ENCODE data around the gene DCTN1. TPM values are rescaled to one million over a fixed set of nuclear protein-coding genes. Genes with fewer than 3 reads are reported as not detected.
A peak's percentile ranks its signal among the peaks of the same experiment; 100 is the strongest.

The DCTN1 gene
- total RNA-seq (2021) = 172 and 177 TPM in 2 replicates
- percentile 75 among the genes with signal in this experiment for Bru-seq, nascent RNA
- percentile 81 among the genes with signal in this experiment for BruChase-seq, experiment 1, labeled RNA remaining after a 2-hour chase
- percentile 88 among the genes with signal in this experiment for BruChase-seq, experiment 2, labeled RNA remaining after a 6-hour chase
- long read RNA-seq, full-length matches to known transcripts = 325 of 502 reads
- long read RNA-seq, partial matches to known transcripts = 134 of 502 reads
- long read RNA-seq, other reads (novel, unspliced or antisense) = 43 of 502 reads

DNA sequence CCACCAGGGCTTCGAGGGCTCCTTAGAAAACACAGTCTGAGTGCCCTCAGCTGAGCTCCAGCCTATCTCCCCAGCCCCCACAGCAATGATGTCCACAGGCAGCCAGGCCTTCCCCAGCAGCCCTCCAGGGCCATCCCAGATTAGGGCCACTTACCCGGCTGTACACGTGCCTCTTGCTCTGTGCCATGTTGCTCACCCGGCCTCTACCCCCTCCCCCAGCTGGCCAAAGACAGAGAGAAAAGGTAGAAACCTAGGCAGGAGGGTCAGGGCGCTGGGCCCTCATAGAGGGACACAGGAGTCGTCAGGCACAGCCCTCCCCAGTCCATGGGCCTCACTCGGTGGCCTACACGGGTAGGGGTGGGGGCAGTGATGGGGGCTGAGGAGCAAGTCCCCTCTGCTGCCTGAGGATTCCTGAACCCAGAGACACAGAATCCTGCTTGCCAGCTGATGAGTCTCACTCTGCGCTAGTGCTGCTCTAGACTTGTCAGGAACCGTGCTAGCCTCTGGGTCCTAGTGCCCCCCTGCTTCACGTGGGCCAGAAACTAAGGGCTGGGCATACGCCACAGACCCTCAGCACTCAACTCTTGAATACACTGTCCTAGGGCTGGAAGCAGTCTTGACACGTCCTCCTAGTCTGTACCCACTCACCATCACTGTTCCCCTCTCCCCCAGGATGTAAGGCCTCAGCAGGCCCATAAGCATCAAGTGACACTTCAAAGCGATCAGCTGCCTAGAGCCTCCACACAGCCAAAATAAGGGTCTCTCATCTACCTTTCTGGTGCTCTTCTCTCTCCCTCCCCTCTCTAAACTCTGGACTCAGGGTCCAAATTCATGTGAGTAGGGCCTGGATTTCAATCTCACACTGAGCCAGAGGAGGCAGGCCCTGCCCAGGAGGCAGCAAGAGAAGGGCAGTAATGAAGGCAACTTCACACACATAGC lies at the start of gene DCTN1:
Gene DCTN1, minus strand, starts transcription at position 461 of the 939 bp plus-strand sequence. Its CDS starts 274 bp downstream, at position 187.
- POLR2A ChIA-PET (ENCODE audit: low non-redundant PET) = no interaction called here

DNA sequence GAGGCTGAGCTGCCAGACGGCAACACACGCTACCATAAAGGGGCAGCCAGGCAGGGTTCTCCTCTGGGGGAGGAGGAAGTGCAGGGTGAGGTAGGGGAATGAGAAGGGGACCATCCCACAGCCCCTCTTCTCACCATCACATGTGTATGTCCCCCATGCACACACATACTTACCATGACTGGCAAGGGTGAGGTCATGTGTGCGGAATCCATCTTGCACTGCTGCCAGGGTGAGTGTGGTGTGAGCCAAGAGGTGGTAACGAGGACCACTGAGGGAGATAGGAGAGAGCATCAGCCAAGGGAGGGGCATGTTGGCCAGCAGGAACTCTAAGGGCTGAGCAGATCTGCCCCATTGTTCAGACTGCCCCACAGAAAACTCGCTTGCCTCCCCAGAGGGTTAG lies 48.6 kb upstream of the DCTN1 start:
- H3K27ac ChIP-seq (ENCODE audit: low read depth, low read length, poor library complexity, severe bottlenecking) = no peak overlapping the region
- no peak for DNase-seq (ENCODE audit: low spot score)
- no TSS peak for BruUV-seq (replicated peaks)
- no peaks in the 10 kb centered on the region for H3K27me3 ChIP-seq (replicated peaks; ENCODE audit: insufficient read depth, low read depth, low read length, poor library complexity)
- CTCF ChIA-PET = no interaction called here
- intact Hi-C loops (cut with micrococcal nuclease; ENCODE audit: unreplicated experiment) = no loop called here
- peaks cover 36% of the 10 kb centered on the region for H3K36me3 ChIP-seq (ENCODE audit: insufficient read depth, low read length, poor library complexity, severe bottlenecking)
- no peaks in the 10 kb centered on the region for H3K4me1 ChIP-seq (ENCODE audit: insufficient read depth, low read length, poor library complexity, severe bottlenecking)
- POLR2A ChIA-PET (ENCODE audit: low non-redundant PET) = no interaction called here
- no peaks in the 10 kb centered on the region for H3K9me3 ChIP-seq (ENCODE audit: low read depth, low read length, poor library complexity, severe bottlenecking)
- no peak overlapping the region for H3K4me3 ChIP-seq (ENCODE audit: low read depth, low read length, poor library complexity, severe bottlenecking)
- no peak for TF ChIP-seq EZH2 (IDR thresholded peaks at IDR 0.05; ENCODE audit: borderline replicate concordance, low read depth, low read length, poor library complexity, severe bottlenecking)
- TF ChIP-seq, protein P1, sequence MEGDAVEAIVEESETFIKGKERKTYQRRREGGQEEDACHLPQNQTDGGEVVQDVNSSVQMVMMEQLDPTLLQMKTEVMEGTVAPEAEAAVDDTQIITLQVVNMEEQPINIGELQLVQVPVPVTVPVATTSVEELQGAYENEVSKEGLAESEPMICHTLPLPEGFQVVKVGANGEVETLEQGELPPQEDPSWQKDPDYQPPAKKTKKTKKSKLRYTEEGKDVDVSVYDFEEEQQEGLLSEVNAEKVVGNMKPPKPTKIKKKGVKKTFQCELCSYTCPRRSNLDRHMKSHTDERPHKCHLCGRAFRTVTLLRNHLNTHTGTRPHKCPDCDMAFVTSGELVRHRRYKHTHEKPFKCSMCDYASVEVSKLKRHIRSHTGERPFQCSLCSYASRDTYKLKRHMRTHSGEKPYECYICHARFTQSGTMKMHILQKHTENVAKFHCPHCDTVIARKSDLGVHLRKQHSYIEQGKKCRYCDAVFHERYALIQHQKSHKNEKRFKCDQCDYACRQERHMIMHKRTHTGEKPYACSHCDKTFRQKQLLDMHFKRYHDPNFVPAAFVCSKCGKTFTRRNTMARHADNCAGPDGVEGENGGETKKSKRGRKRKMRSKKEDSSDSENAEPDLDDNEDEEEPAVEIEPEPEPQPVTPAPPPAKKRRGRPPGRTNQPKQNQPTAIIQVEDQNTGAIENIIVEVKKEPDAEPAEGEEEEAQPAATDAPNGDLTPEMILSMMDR (conservative IDR thresholded peaks at IDR 0.05; ENCODE audit: low read depth, low read length) = no peak

More for the DNA sequence above, at the start of gene DCTN1:
- H3K36me3 ChIP-seq (ENCODE audit: insufficient read depth, low read length, poor library complexity, severe bottlenecking) = peaks cover 14% of the 10 kb centered on the region
- peaks cover 11% of the 10 kb centered on the region for H3K4me1 ChIP-seq (ENCODE audit: insufficient read depth, low read length, poor library complexity, severe bottlenecking)
- TF ChIP-seq, protein P1 (conservative IDR thresholded peaks at IDR 0.05; ENCODE audit: low read depth, low read length) = no peak
- no peak within 1 kb of the TSS for H3K27ac ChIP-seq (ENCODE audit: low read depth, low read length, poor library complexity, severe bottlenecking)
- H3K9me3 ChIP-seq (ENCODE audit: low read depth, low read length, poor library complexity, severe bottlenecking) = no peaks in the 10 kb centered on the region
- no TSS peak for BruUV-seq (replicated peaks)
- H3K27me3 ChIP-seq (replicated peaks; ENCODE audit: insufficient read depth, low read depth, low read length, poor library complexity) = no peaks in the 10 kb centered on the region
- CTCF ChIA-PET = no interaction called here
- peak within 1 kb of the TSS; percentile 7 for H3K4me3 ChIP-seq (ENCODE audit: low read depth, low read length, poor library complexity, severe bottlenecking)
- intact Hi-C loops (cut with micrococcal nuclease; ENCODE audit: unreplicated experiment) = no loop called here
- peak; percentile 53 for DNase-seq (ENCODE audit: low spot score)

DNA sequence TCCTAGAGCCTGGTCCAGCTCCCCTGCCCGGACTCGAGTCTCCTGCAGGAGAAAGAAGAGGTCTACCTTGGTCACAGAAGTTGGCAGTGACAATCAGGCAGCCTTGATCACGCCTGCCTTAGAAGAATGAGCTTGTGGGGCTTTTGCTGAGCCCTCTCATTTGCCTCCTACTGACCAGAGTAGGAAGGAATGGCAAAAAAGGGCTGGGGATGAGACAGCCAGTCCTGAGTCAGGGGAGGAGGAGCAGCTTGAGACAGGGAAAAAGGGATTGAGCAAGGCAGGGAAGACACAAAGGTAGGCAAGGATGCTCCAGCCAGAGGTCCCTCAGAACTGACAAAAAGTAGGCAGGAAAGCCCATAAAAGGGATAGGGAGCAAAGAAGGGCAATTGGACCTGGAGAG lies 47.4 kb upstream of the DCTN1 start:
- intact Hi-C loops (cut with micrococcal nuclease; ENCODE audit: unreplicated experiment) = no loop called here
- ChIA-PET CTCF (no interaction called here), POLR2A (ENCODE audit: low non-redundant PET) (no interaction called here)
- Histone ChIP-seq H3K36me3 (ENCODE audit: insufficient read depth, low read length, poor library complexity, severe bottlenecking) (peaks cover 36% of the 10 kb centered on the region), H3K27me3 (replicated peaks; ENCODE audit: insufficient read depth, low read depth, low read length, poor library complexity) (no peaks in the 10 kb centered on the region), H3K9me3 (ENCODE audit: low read depth, low read length, poor library complexity, severe bottlenecking) (no peaks in the 10 kb centered on the region), H3K4me3 (ENCODE audit: low read depth, low read length, poor library complexity, severe bottlenecking) (no peak overlapping the region), H3K4me1 (ENCODE audit: insufficient read depth, low read length, poor library complexity, severe bottlenecking) (no peaks in the 10 kb centered on the region), H3K27ac (ENCODE audit: low read depth, low read length, poor library complexity, severe bottlenecking) (no peak overlapping the region)
- TF ChIP-seq EZH2 (IDR thresholded peaks at IDR 0.05; ENCODE audit: borderline replicate concordance, low read depth, low read length, poor library complexity, severe bottlenecking) = no peak
- TF ChIP-seq, protein P1 (conservative IDR thresholded peaks at IDR 0.05; ENCODE audit: low read depth, low read length) = no peak
- no peak for DNase-seq (ENCODE audit: low spot score)
- no TSS peak for BruUV-seq (replicated peaks)
